Lung (tissue), 13 donors: Measurements from ENCODE around the gene RBP5. TPM values are rescaled to one million over a fixed set of nuclear protein-coding genes. Genes with fewer than 3 reads are reported as not detected.
A peak's percentile ranks its signal among the peaks of the same experiment; 100 is the strongest.

Source experiments
- ATAC-seq: fragments of 200-7000 bp; cut with Tn5 transposase; one replicate; pipeline ENCODE4 v1.9.1; 2020; ENCODE audit warnings: moderate number of reproducible peaks; ENCODE audit not compliant: insufficient read depth, low FRiP score
- DNase-seq, 3 donors: peaks; one replicate each; pipeline ENCODE4 v3.0.0-alpha.2; 2013 to 2017
- H3K27ac ChIP-seq, 2 donors: one replicate each; pipeline ENCODE4 v1.5.1; 2013; ENCODE audit warnings: mild to moderate bottlenecking in 2 of 2, moderate library complexity in 2 of 2, control low read depth in 1 of 2, inconsistent platforms in 1 of 2, low read depth in 1 of 2, low read length in 1 of 2
- H3K27me3 ChIP-seq, 3 donors: one replicate each; pipeline ENCODE4 v1.5.1; 2013; ENCODE audit warnings: low read length in 2 of 3; ENCODE audit not compliant: control insufficient read depth in 3 of 3, insufficient read depth in 3 of 3
- H3K36me3 ChIP-seq, 4 donors: one replicate each; pipeline ENCODE4 v1.5.1; 2013; ENCODE audit warnings: low read length in 4 of 4, mild to moderate bottlenecking in 1 of 4, moderate library complexity in 1 of 4; ENCODE audit not compliant: control insufficient read depth in 4 of 4, insufficient read depth in 4 of 4
- H3K4me1 ChIP-seq, 5 donors: one replicate each; pipeline ENCODE4 v1.5.1; 2013; ENCODE audit warnings: low read length in 5 of 5, mild to moderate bottlenecking in 2 of 5, moderate library complexity in 1 of 5; ENCODE audit not compliant: control insufficient read depth in 5 of 5, insufficient read depth in 5 of 5
- H3K4me3 ChIP-seq: one replicate; pipeline ENCODE4 v1.5.1; 2013; ENCODE audit warnings: mild to moderate bottlenecking, control low read depth, moderate library complexity
- H3K9ac ChIP-seq, 2 donors: one replicate each; pipeline ENCODE4 v1.5.1; 2013; ENCODE audit warnings: low read length in 2 of 2, control low read depth in 1 of 2; ENCODE audit not compliant: insufficient read depth in 1 of 2
- H3K9me3 ChIP-seq, 4 donors: one replicate each; pipeline ENCODE4 v1.5.1; 2013; ENCODE audit warnings: low read length in 3 of 4, mild to moderate bottlenecking in 1 of 4, moderate library complexity in 1 of 4; ENCODE audit not compliant: control insufficient read depth in 4 of 4, insufficient read depth in 3 of 4
- CTCF ChIP-seq: IDR thresholded peaks from 2 replicates; pipeline ENCODE4 v1.5.1; 2012; ENCODE audit warnings: mild to moderate bottlenecking; ENCODE audit errors: control extremely low read depth, extremely low read depth
- WGBS, 2 donors: extraction: QIAGEN DNeasy Blood & Tissue Kit; methylation state at CpG; one replicate each; pipeline ENCODE4 v1.1.7; 2013; 5-methylcytosine and 5-hydroxymethylcytosine counted together
- polyA plus RNA-seq, 2 donors: library from polyadenylated mRNA; stranded (reverse); fragments of 200-250 nt; gene quantifications; one replicate each; pipeline ENCODE4 v1.2.1, GENCODE V29; 2013
- small RNA-seq: library from RNA; depleted of rRNA; stranded (forward); fragments of <200 nt; gene quantifications from one replicate; pipeline ENCODE3, GENCODE V24; 2014; ENCODE audit warnings: low replicate concordance
- total RNA-seq, 2 donors: library from RNA; depleted of rRNA in 1 of 2; stranded (reverse); fragments of >200 nt in 1 of 2; gene quantifications; one replicate each; pipeline ENCODE4 v1.2.1, GENCODE V29; 2014 to 2021
- donor health status: control.
- donor health status: control.
- donor health status: Bipolar disorder and iron deficiency.
- donor health status: healthy.
- donor health status: DM: yes; HTN: yes; CAD: no.

The RBP5 gene
- total and polyA plus RNA-seq, 4 donors = 1.9 to 3.3 (median 2.4) TPM

- H3K9ac ChIP-seq = no peak overlapping the region
- peak in 1 of 3 donors; percentile 56 for DNase-seq
- H3K4me1 ChIP-seq = peaks cover 0 to 4% (median 0%) of the 10 kb centered on the region in 5 donors
- no peaks in the 10 kb centered on the region for H3K27me3 ChIP-seq
- no peak overlapping the region for H3K27ac ChIP-seq
- peaks cover 0 to 9% (median 4%) of the 10 kb centered on the region in 4 donors for H3K36me3 ChIP-seq
- no peak for ATAC-seq
- H3K9me3 ChIP-seq = no peaks in the 10 kb centered on the region
- H3K4me3 ChIP-seq = no peak overlapping the region
- TF ChIP-seq CTCF = no peak
- 47 to 56% methylated on average over 3 of the region's 3 CpGs for WGBS, 2 donors
Measured at GRCh38 chr12:7075939-7076338, 52.8 kb downstream of the RBP5 start.

- no peak overlapping the region for H3K4me3 ChIP-seq
- WGBS, 2 donors = 69 to 83% methylated on average over 3 of the region's 3 CpGs
- H3K9me3 ChIP-seq = no peaks in the 10 kb centered on the region
- H3K9ac ChIP-seq = no peak overlapping the region
- ATAC-seq (no peak), DNase-seq (no peak)
- peak overlapping the region in 1 of 2 donors; percentile 7 for H3K27ac ChIP-seq
- no peak for TF ChIP-seq CTCF
- peaks cover 0 to 4% (median 0%) of the 10 kb centered on the region in 5 donors for H3K4me1 ChIP-seq
- H3K27me3 ChIP-seq = no peaks in the 10 kb centered on the region
- H3K36me3 ChIP-seq = peaks cover 0 to 5% (median under 1%) of the 10 kb centered on the region in 4 donors
Measured at GRCh38 chr12:7075518-7075917, 53.2 kb downstream of the RBP5 start.

GRCh38 chr12:7073946-7074345 is 54.7 kb downstream of the RBP5 start:
- Histone ChIP-seq H3K27me3 (no peaks in the 10 kb centered on the region), H3K4me3 (no peak overlapping the region), H3K36me3 (peaks cover 0 to 5% (median 2%) of the 10 kb centered on the region in 4 donors), H3K4me1 (no peaks in the 10 kb centered on the region), H3K9me3 (no peaks in the 10 kb centered on the region), H3K9ac (no peak overlapping the region), H3K27ac (no peak overlapping the region)
- DNase-seq = peak in 1 of 3 donors; percentile 22
- no peak for TF ChIP-seq CTCF
- no peak for ATAC-seq
- 25 to 33% methylated on average over 1 of the region's 1 CpG for WGBS, 2 donors

Small RNA genes lying within 50 kb of the gene (small RNA-seq; reads per million reads assigned to genes)
- gene RNU6-485P = not detected

Other genes starting within 250 kb of the RBP5 start
- 10 to 100 TPM; 48.7 to 61.0 TPM for gene LRRC23, start 224.1 kb downstream of the RBP5 start, total RNA-seq
- 10 to 100 TPM; 29.6 to 35.5 TPM for gene LRRC23, start 224.1 kb downstream of the RBP5 start, polyA plus RNA-seq
- gene ENO2, start 214.3 kb downstream of the RBP5 start, total RNA-seq = 10 to 100 TPM; 14.4 to 41.9 TPM
- 10 to 100 TPM; 26.8 to 34.8 TPM for gene ENO2, start 214.3 kb downstream of the RBP5 start, polyA plus RNA-seq
- 100 to 1,000 TPM in 1 of 2 donors, 10 to 100 TPM in 1; 72.1 to 113 TPM for gene ATN1, start 200.9 kb downstream of the RBP5 start, total RNA-seq
- 10 to 100 TPM; 63.5 to 87.5 TPM for gene ATN1, start 200.9 kb downstream of the RBP5 start, polyA plus RNA-seq
- not detected for gene RNU7-1, start 185.1 kb downstream of the RBP5 start, total RNA-seq
- not detected for gene RNU7-1, start 185.1 kb downstream of the RBP5 start, polyA plus RNA-seq
- gene C12orf57, start 184.9 kb downstream of the RBP5 start, total RNA-seq = 100 to 1,000 TPM in 1 of 2 donors, 10 to 100 TPM in 1; 92.9 to 196 TPM
- 100 to 1,000 TPM; 370 to 437 TPM for gene C12orf57, start 184.9 kb downstream of the RBP5 start, polyA plus RNA-seq
- 100 to 1,000 TPM in 1 of 2 donors, 10 to 100 TPM in 1; 38.2 to 140 TPM for gene PTPN6, start 177.5 kb downstream of the RBP5 start, total RNA-seq
- gene PTPN6, start 177.5 kb downstream of the RBP5 start, polyA plus RNA-seq = 100 to 1,000 TPM; 201 to 222 TPM
- gene PHB2, start 158.2 kb downstream of the RBP5 start, total RNA-seq = 100 to 1,000 TPM; 103 to 154 TPM
- 100 to 1,000 TPM; 129 to 149 TPM for gene PHB2, start 158.2 kb downstream of the RBP5 start, polyA plus RNA-seq
- 10 to 100 TPM; 25.2 to 56.3 TPM for gene EMG1, start 158.0 kb downstream of the RBP5 start, total RNA-seq
- gene EMG1, start 158.0 kb downstream of the RBP5 start, polyA plus RNA-seq = 10 to 100 TPM; 38.6 to 42.0 TPM
- gene LPCAT3, start 110.4 kb downstream of the RBP5 start, total RNA-seq = 10 to 100 TPM; 60.0 to 78.6 TPM
- gene LPCAT3, start 110.4 kb downstream of the RBP5 start, polyA plus RNA-seq = 10 to 100 TPM; 45.4 to 52.4 TPM
- 100 to 1,000 TPM; 253 to 291 TPM for gene C1S, start 68.2 kb downstream of the RBP5 start, total RNA-seq
- gene C1S, start 68.2 kb downstream of the RBP5 start, polyA plus RNA-seq = 100 to 1,000 TPM; 148 to 252 TPM
- 100 to 1,000 TPM; 268 to 525 TPM for gene C1R, start 36.4 kb downstream of the RBP5 start, total RNA-seq
- gene C1R, start 36.4 kb downstream of the RBP5 start, polyA plus RNA-seq = 100 to 1,000 TPM; 416 to 452 TPM
- 100 to 1,000 TPM; 108 to 116 TPM for gene C1RL, start 19.7 kb downstream of the RBP5 start, total RNA-seq
- gene C1RL, start 19.7 kb downstream of the RBP5 start, polyA plus RNA-seq = 10 to 100 TPM; 60.5 to 65.4 TPM
- gene CLSTN3, start 1.5 kb upstream of the RBP5 start, total RNA-seq = 10 to 100 TPM; 37.8 to 74.2 TPM
- 10 to 100 TPM; 30.8 to 36.3 TPM for gene CLSTN3, start 1.5 kb upstream of the RBP5 start, polyA plus RNA-seq
- 10 to 100 TPM; 52.1 to 59.8 TPM for gene PEX5, start 60.8 kb upstream of the RBP5 start, total RNA-seq
- 10 to 100 TPM; 19.8 to 34.8 TPM for gene PEX5, start 60.8 kb upstream of the RBP5 start, polyA plus RNA-seq
- not detected for gene ACSM4, start 175.2 kb upstream of the RBP5 start, total RNA-seq
- not detected for gene ACSM4, start 175.2 kb upstream of the RBP5 start, polyA plus RNA-seq